CD4-positive, alpha-beta T cell treated with Interleukin-10 for 1 hour (primary cell): ENCODE measurements around the gene GCN1.
"Not testable (repeated sequence)": the region's sequence is repeated elsewhere in the genome, so short reads cannot be mapped to it uniquely, and the experiment has no call there.

Source experiments
- DNase-seq: peaks from one replicate; pipeline ENCODE4 v3.0.0-alpha.2; 2020

GCN1 gene

DNA sequence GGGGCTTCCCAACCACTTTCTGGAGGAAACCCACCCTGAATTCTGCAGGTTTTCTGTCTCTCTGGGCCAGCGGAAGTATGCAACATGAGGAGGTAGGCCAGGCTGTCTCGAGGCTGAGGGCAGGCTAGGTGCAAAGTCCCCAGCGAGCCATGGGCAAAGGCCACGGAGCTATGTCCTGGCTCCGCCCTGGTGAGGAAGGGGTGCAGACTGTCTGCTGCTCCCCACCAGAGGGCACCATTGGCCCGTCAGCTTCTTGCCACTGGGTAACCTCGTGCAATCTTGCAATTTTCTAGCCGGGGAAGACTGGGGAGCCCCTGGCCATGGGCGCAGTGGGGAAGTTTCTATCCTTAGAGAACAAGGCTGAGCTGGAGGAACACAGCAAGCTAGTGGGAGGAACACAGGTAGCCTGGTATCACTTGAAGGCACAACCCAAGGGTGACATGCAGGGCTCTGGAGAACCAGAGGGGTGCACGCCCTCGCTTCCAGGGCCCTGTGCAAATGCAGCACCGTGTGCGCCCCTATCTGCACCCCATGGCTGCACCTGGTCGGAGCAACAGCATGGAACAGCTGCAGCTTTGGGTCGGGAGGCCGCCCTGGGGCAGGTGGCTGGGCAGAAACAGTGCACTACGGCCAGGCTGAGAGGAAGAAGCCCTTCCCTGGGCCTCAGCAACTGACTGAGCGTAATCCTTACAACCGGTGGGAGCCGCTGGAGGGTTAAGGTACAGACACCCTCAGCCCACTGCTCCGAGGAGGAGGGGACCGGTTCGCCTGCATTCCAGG lies 34.0 kb upstream of the GCN1 start:
- DNase-seq = peak; percentile 88

GRCh38 chr12:120228041-120228290 lies 33.5 kb upstream of the GCN1 start:
- no peak for DNase-seq

GRCh38 chr12:120227233-120228040 lies 32.9 kb upstream of the GCN1 start:
- DNase-seq = no peak

- peak; percentile 27 for DNase-seq
Observed at GRCh38 chr12:120225852-120226640, 31.5 kb upstream of the GCN1 start.

GRCh38 chr12:120225200-120225558 lies 30.7 kb upstream of the GCN1 start:
- DNase-seq = no peak

- no peak for DNase-seq
Observed at GRCh38 chr12:120224304-120225199, 30.0 kb upstream of the GCN1 start.

DNA sequence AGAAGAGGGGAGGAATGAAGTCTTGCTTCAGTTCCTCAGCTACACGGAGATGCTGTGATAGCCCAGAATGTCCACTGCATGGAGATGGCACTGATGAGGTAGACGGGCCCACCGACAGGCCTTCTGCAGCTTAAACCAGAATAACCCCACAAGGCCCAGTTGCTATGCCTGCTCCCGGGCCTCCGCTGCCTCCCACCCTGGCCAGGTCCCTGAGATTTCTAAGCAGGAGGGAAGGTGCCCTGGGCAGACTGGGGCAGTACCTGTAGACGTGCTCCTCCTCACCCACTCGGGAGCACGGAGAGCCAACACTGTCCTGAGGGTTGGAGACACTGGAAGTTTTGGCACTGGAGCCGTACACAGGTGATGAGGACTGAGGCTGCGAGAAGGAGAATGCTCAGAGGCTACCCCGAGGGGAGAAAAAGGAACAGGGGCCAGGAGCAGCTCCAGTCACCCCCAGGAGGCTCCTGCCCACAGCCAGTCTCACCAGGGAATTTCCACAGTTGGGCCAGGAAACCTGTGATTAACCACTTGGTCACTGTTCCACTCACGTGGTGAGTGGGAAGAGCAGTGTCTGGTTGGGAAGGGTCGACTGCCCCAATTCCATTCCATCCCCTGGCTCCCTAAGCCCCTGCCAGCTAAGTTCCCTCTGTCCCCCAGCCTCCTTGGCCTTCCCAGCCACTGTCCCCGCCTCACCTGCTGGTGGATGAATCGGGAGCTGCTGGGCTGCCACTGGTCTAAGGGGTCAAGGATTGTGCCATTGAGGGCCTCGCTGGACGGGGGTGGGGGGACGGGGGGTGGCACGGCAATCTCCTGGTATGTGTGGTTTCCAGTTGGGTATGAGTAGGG lies 29.2 kb upstream of the GCN1 start:
- no peak for DNase-seq

- DNase-seq = no peak
Observed at GRCh38 chr12:120222288-120222832, 27.8 kb upstream of the GCN1 start.

DNA sequence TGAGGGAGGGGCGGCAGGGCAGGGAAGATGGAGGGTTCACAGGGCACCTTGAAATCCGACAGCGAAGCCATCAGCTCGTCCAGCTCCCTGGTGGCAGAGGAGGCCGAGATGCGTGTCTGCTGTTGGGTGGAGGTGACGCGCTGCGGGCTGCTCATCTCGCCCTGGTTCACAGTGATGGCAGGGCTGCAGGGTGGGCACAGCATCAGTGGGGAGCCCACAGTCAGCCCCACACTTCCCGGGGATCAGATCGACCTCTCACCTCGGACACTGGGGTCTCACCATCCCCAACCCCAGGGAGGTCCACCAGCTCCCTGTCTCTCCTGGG lies 27.0 kb upstream of the GCN1 start:
- no peak for DNase-seq

GRCh38 chr12:120220838-120221575 lies 26.5 kb upstream of the GCN1 start:
- DNase-seq = no peak

GRCh38 chr12:120218680-120219606 lies 24.4 kb upstream of the GCN1 start:
- no peak for DNase-seq

- no peak for DNase-seq
Observed at GRCh38 chr12:120216742-120217605, 22.5 kb upstream of the GCN1 start.

- DNase-seq = no peak
Observed at GRCh38 chr12:120215766-120216735, 21.5 kb upstream of the GCN1 start.

- DNase-seq = no peak
Observed at GRCh38 chr12:120215357-120215735, 20.8 kb upstream of the GCN1 start.

DNA sequence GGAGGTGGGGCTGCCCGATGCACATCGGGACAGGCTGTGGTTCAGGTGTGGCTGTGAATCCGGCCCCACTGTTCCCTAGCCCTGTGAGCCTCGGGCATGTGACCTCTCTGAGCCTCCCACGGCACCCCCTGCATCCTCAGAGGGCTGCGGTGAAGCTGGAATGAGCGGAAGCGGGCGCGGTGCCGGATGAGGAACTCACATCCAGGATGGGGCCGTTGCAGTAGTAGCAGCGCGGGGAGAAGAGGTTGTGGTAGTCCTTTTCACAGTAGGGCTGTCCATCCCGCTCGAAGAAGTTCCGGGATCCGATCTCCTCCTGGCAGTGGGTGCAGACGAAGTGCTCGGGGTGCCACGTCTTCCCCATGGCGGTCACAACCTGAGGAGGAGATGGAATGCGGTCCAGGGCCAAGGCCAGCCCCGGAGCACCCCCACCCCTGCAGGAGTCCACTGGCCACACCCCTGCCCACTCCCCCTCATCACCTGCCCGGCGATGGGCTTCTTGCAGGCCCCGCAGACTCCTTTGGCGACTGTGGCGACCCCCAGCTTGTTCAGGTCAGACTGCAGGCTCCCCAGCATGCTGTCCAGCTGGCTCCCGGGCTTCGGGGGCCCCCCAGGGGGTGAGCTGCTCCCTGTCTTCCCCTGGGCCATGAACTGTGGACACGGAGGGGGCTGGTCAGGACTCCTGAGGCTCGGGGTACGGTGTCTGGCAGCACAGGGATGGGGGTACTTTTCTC lies 20.3 kb upstream of the GCN1 start:
- no peak for DNase-seq

GRCh38 chr12:120213758-120214157 lies 19.2 kb upstream of the GCN1 start:
- no peak for DNase-seq

DNA sequence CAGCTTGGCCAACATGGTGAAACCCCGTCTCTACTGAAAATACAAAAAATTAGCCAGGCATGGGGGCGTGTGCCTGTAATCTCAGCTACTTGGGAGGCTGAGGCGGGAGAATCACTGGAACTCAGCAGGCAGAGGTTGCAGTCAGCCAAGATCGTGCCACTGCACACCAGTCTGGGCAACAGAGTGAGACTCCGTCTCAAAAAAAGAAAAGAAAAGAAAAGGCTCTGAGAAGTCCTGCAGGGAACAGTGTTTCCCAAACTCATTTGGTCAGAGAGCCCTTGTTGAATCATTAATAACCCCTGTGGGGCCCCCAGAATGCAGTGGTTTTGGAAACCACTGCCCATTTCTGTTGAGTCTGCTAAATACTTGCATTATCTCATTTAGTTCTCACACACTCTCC lies 18.7 kb upstream of the GCN1 start:
- DNase-seq = not testable (repeated sequence)
